Right forelimb (tissue), 1 donor: ENCODE results near the gene KRTAP10-3.

Experiments used
- DNase-seq: peaks from one replicate; pipeline ENCODE4 v3.0.0-alpha.2; 2018

The KRTAP10-3 gene

GRCh38 chr21:44527156-44527982, 31.2 kb downstream of the KRTAP10-3 start:
- DNase-seq = no peak

- DNase-seq = no peak
Observed at GRCh38 chr21:44526096-44526997, 32.2 kb downstream of the KRTAP10-3 start.

- peak; percentile 12 for DNase-seq
Observed at GRCh38 chr21:44525391-44526095, 33.1 kb downstream of the KRTAP10-3 start.

DNA sequence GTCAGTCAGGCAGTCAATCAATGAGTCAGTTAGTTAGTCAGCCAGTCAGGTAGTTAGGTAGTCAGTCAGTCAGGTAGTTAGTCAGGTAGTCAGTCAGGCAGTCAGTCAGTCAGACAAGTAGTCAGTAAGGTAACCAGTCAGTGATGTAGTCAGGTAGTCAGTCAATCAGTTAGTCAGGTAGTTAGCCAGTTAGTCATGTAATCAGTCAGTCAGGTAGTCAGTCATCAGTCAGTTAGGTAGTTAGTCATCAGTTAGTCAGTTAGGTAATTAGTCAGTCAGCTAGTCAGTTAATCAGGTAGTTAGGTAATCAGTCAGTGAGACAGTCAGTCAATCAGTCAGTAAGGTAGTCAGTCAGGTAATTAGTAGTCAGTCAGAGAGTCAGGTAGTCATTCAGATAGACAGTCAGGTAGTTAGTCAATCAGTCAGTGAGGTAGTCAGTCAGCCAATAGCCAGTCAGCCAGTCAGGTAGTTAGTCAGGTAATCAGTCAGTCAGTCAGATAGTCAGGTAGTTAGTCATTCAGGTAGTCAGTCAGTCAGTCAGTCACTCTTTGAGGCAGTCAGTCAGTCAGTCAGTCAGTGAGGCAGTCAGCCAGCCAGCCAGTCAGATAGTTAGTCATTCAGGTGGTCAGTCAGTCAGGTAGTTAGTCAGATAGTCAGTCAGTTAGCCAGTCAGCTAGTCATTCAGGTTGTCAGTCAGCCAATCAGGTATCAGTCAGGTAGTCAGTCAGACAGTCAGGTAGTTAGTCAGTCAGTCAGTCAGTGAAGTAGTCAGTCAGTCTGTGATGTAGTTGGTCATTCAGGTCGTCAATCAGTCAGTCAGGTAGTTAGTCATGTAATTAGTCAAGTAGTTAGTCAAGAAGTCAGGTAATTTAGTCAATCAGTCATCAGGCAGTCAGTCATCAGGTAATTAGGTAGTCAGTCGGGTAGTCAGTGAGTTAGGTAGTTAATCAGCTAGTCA, 33.9 kb downstream of the KRTAP10-3 start:
- no peak for DNase-seq

- peak; percentile 13 for DNase-seq
Observed at GRCh38 chr21:44523567-44524413, 34.8 kb downstream of the KRTAP10-3 start.

GRCh38 chr21:44522753-44523204, 35.8 kb downstream of the KRTAP10-3 start:
- DNase-seq = peak; percentile 41

DNA sequence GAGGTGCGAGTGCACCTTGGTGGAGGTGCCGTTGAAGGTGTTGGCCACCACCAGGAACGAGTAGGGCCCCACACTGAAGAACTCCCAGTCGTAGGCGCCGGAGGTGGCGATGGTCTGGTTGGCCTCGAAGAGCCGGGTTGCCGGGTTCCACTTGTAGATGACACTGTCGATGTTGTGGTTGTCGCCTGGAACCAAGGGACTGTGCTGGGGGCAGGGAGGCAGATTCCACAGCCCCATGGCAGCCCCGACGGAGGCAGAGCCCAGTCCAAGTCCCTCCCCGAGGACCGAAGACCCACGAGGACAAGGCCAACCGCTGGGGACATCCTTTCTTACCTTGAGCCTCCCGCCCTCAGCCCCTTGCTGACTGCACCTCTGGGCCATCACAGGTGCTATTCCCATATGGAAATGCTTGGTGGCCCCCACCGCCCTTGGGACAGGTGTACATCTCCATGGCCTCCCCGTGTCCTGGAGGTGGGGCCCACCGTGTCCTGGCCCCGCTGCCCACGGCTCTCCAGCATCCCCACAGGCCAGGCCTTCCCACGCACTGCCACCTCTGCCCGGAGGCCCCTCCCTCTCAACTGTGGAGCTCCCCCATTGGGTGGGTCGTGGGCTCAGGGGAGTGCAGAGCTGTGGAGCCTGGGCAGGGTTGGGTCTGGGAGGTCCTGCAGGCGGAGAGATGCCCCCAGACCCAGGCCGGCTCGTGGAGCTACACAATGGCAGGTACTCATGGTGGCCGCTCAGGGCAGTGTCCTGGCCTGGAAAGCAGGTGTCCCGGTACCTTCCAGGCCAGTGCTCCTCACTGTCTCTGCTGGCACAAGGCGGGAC, 36.5 kb downstream of the KRTAP10-3 start:
- no peak for DNase-seq

- DNase-seq = no peak
Observed at GRCh38 chr21:44521301-44521927, 37.2 kb downstream of the KRTAP10-3 start.

GRCh38 chr21:44520326-44521300, 38.0 kb downstream of the KRTAP10-3 start:
- no peak for DNase-seq

- DNase-seq = no peak
Observed at GRCh38 chr21:44519346-44520325, 39.0 kb downstream of the KRTAP10-3 start.

GRCh38 chr21:44518686-44519085, 39.9 kb downstream of the KRTAP10-3 start:
- no peak for DNase-seq

GRCh38 chr21:44517175-44517899, 41.3 kb downstream of the KRTAP10-3 start:
- no peak for DNase-seq

- DNase-seq = no peak
Observed at GRCh38 chr21:44516828-44517174, 41.8 kb downstream of the KRTAP10-3 start.

- no peak for DNase-seq
Observed at GRCh38 chr21:44516342-44516741, 42.3 kb downstream of the KRTAP10-3 start.

GRCh38 chr21:44515359-44516165, 43.0 kb downstream of the KRTAP10-3 start:
- no peak for DNase-seq
